Colonic mucosa (tissue), 4 donors: ENCODE measurements around the gene FGF14. TPM values are rescaled to one million over a fixed set of nuclear protein-coding genes. Genes with fewer than 3 reads are reported as not detected.

Experiments
- DNase-seq: peaks from one replicate; pipeline ENCODE4 v3.0.0-alpha.2; 2020
- H3K27ac ChIP-seq: fragments of 200-600 bp; one replicate; pipeline ENCODE4 v1.8.0; 2021
- H3K27me3 ChIP-seq: fragments of 200-600 bp; one replicate; pipeline ENCODE4 v1.8.0; 2021
- H3K36me3 ChIP-seq: fragments of 200-600 bp; one replicate; pipeline ENCODE4 v1.8.0; 2021
- H3K4me1 ChIP-seq: fragments of 200-600 bp; one replicate; pipeline ENCODE4 v1.8.0; 2021; ENCODE audit warnings: mild to moderate bottlenecking
- H3K4me3 ChIP-seq: fragments of 200-600 bp; one replicate; pipeline ENCODE4 v1.8.0; 2021
- H3K9ac ChIP-seq, 2 donors: one replicate each; pipeline ENCODE4 v1.7.0; 2013; ENCODE audit warnings: control low read depth in 2 of 2, low read depth in 2 of 2, low read length in 2 of 2
- H3K9me3 ChIP-seq: fragments of 200-600 bp; one replicate; pipeline ENCODE4 v1.8.0; 2021
- intact Hi-C: fragments of 100-400 bp; cut with DNase I; formaldehyde crosslinking; loops from one replicate; pipeline ENCODE4 v1.14.1; 2022
- total RNA-seq, 2 donors: library from RNA; stranded (reverse); fragmentation: NEBNext Ultra II Directional in 1 of 2; extraction: Animal tissue kit (Norgen Biotek cat#: 25700) in 1 of 2; gene quantifications; one replicate each; pipeline ENCODE4 v1.2.1, GENCODE V29; 2021
- TF ChIP-seq, protein P1 (sequence below): fragments of 200-600 bp; IDR thresholded peaks from one replicate; pipeline ENCODE4 v1.8.0; 2022; ENCODE audit warnings: antibody characterized with exemption, mild to moderate bottlenecking
- donor health status: healthy.
- donor health status: DM: no; HTN: no; CAD: no.
- donor health status: DM: no; HTN: no; CAD: no.

FGF14 gene
- total RNA-seq, 2 donors from 2014 or later, result 0.62 to 0.85 TPM

DNA sequence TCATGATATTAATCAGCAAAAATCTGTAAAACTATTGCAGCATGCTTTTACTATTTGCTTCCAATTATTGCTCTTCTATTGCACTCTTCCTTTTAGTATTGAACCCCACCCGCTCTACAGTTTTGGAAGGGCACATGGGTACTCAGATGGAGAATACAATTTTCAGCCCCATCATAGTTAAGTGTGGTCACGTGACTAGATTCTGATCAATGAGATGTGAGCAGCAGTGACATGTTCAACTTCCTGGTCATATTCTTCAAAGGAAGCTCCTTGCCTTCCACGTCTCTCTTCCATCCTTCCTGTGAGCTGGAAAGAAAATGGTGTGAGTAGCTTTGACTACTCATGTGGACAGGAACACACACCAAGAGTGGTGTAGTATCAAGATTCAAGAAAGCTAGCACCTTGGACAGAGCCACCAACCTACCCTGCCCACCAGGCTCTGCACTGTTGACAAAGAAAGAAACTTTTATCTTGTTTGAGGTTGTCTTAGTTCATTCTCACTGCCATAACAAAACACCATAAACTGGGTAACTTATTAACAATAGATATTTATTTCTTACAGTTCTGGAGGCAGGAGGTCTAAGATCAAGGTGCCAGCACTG is 3.8 kb upstream of the FGF14 start:
- Histone ChIP-seq H3K36me3 (no peaks in the 10 kb centered on the region), H3K4me3 (no peak overlapping the region), H3K27ac (no peak overlapping the region), H3K4me1 (no peaks in the 10 kb centered on the region), H3K9ac (no peak overlapping the region), H3K9me3 (no peaks in the 10 kb centered on the region), H3K27me3 (peaks cover 5% of the 10 kb centered on the region)
- DNase-seq, result no peak
- intact Hi-C loops, result no loop called here
- TF ChIP-seq, protein P1, sequence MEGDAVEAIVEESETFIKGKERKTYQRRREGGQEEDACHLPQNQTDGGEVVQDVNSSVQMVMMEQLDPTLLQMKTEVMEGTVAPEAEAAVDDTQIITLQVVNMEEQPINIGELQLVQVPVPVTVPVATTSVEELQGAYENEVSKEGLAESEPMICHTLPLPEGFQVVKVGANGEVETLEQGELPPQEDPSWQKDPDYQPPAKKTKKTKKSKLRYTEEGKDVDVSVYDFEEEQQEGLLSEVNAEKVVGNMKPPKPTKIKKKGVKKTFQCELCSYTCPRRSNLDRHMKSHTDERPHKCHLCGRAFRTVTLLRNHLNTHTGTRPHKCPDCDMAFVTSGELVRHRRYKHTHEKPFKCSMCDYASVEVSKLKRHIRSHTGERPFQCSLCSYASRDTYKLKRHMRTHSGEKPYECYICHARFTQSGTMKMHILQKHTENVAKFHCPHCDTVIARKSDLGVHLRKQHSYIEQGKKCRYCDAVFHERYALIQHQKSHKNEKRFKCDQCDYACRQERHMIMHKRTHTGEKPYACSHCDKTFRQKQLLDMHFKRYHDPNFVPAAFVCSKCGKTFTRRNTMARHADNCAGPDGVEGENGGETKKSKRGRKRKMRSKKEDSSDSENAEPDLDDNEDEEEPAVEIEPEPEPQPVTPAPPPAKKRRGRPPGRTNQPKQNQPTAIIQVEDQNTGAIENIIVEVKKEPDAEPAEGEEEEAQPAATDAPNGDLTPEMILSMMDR, result no peak

DNA sequence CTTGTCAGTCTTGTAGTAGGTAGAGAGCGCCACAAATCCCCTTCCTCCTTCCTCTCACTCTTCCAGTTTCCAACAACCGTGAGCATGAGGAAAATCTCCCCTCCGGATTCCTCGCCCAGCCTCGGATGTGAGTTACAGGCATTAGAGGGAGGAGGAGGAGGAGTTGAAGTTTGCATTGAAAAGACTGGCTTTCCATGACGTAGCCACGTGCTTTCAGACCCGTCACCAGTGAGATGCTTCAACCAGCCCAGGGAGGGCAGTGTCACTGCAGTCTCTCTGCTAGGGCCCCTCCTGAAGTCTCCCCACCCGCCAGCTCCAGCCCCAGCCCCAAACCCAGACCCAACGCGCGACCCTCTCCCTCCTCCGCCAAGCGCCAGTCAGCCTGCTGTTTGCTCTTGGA is 442 bp upstream of the FGF14 start:
- H3K9me3 ChIP-seq, result no peaks in the 10 kb centered on the region
- no peak overlapping the region for H3K4me3 ChIP-seq
- no peak overlapping the region for H3K9ac ChIP-seq
- TF ChIP-seq, protein P1, result no peak
- no peak overlapping the region for H3K27ac ChIP-seq
- peaks cover 19% of the 10 kb centered on the region for H3K27me3 ChIP-seq
- no peaks in the 10 kb centered on the region for H3K36me3 ChIP-seq
- DNase-seq, result no peak
- intact Hi-C loops, result no loop called here
- peaks cover 3% of the 10 kb centered on the region for H3K4me1 ChIP-seq

DNA sequence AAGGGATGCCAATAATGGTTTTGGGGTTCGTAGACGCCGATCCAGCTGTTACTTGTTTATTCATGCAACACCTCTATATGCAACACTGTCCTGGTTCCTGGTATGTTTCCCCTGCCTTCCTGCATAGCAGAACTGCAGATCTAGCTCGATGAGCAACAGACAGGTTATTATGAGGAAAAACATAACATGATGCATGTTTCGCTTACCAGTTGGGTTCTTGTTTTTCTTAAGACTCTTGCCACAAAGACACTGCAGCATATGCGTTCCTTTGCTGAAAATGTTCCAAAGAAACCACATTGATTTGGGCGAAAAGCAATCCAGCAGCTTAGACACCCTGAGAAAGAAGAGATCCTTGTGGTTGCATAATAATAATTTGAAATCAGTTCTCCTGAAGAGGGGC is 583 bp downstream of the FGF14 start:
- no peak overlapping the region for H3K27ac ChIP-seq
- peaks cover 19% of the 10 kb centered on the region for H3K27me3 ChIP-seq
- DNase-seq, result no peak
- H3K4me1 ChIP-seq, result peaks cover 3% of the 10 kb centered on the region
- TF ChIP-seq, protein P1, result no peak
- H3K9me3 ChIP-seq, result no peaks in the 10 kb centered on the region
- intact Hi-C loops, result no loop called here
- peak overlapping the region; percentile 38 for H3K4me3 ChIP-seq
- H3K9ac ChIP-seq, result no peak overlapping the region
- no peaks in the 10 kb centered on the region for H3K36me3 ChIP-seq

DNA sequence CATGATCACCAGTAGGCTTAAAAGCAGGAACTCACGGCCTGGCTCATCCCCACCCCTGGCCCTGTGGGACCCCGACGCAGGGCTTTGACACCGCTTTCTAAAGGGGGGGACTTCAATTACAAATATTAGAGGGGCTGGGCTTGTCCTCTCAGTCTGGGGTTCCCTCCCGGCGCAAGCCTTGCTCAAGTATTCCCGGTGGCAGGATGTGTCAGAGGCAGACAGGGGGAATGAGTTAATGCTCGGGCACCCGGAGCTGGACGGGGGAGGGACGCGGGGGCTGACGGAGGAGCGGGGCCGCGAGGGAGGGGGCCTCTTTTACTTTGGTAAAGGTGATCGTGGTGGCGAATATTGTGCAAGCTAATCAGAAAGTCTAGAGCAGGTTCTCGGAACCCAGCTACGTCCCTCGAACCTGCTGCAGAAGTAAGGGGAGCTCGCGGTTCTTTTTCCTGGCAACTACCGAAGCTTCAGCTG is 1.1 kb downstream of the FGF14 start:
- Histone ChIP-seq H3K9ac (peak overlapping the region in 1 of 2 donors; percentile 38), H3K4me3 (peak overlapping the region; percentile 38), H3K9me3 (no peaks in the 10 kb centered on the region), H3K27me3 (peaks cover 19% of the 10 kb centered on the region), H3K36me3 (no peaks in the 10 kb centered on the region), H3K27ac (no peak overlapping the region), H3K4me1 (peaks cover 3% of the 10 kb centered on the region)
- TF ChIP-seq, protein P1, result no peak
- no peak for DNase-seq
- intact Hi-C loops, result no loop called here

DNA sequence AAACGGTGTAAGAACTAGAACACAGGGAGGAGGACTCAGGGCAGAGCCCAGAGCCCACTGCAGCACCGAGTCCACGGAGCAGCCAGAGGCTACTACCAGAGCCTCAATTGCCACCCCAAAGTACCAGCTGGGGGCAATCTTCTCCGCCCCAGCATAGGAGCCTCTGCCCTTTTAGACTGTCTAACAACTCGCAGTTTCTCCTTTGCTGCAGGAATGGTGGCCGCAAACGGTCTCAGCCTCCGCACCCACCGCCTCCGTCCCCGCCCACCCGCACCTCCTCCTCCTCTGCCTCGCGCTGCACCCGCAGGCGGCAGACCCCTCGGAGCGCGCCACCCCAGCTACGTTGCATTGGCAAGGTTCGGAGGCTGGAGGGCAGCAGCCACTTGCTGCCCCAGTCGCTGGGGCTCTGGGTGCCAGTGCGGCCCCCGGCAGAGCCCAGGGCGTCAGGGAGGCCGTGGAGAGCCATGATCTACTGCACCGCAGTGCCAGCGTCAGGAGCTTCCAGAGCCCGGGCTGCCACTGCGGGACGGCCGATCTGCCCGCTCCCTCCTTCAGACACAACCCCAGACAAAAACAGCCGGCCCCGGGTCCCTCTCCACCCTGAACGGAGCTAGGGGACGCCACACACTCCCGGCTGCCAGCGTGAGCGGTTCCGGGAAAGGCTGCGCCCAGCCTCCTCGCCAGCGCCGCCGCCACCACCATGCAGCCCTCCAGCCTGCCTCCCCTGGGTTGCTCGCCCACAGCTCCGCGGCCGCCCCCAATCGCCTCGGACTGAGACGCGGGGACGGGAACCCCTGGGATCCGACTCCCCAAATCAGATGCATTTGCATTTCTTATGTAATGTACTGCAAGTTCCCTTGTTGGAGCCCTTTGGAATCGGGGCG is 1.8 kb downstream of the FGF14 start:
- intact Hi-C loops, result no loop called here
- H3K27ac ChIP-seq, result no peak overlapping the region
- DNase-seq, result no peak
- TF ChIP-seq, protein P1, result no peak
- peak overlapping the region; percentile 38 for H3K4me3 ChIP-seq
- no peaks in the 10 kb centered on the region for H3K9me3 ChIP-seq
- peaks cover 19% of the 10 kb centered on the region for H3K27me3 ChIP-seq
- no peaks in the 10 kb centered on the region for H3K36me3 ChIP-seq
- H3K9ac ChIP-seq, result peak overlapping the region in 1 of 2 donors; percentile 44
- peaks cover 3% of the 10 kb centered on the region for H3K4me1 ChIP-seq
